T-helper 17 cell (primary cell): Measurements from ENCODE around the gene SP110. TPM values are rescaled to one million over a fixed set of nuclear protein-coding genes. Genes with fewer than 3 reads are reported as not detected.
A peak's percentile ranks its signal among the peaks of the same experiment; 100 is the strongest.
"Not testable (repeated sequence)": the region's sequence is repeated elsewhere in the genome, so short reads cannot be mapped to it uniquely, and the experiment has no call there.

ENCODE experiments used
- ATAC-seq: fragments of 150-1000 bp; cut with Tn5 transposase; 2 replicates; pipeline ENCODE4 v1.10.0; 2021; ENCODE audit warnings: mild to moderate bottlenecking, moderate library complexity
- DNase-seq, 3 donors: peaks; one replicate each; pipeline versions ENCODE4 v3.0.0 to v3.0.0-alpha.2; 2020 to 2021
- H3K9me3 ChIP-seq: one replicate; pipeline ENCODE4 v1.7.0; 2013; ENCODE audit warnings: low read length, mild to moderate bottlenecking; ENCODE audit not compliant: control insufficient read depth, poor library complexity, severe bottlenecking
- H3K27ac Mint-ChIP-seq: one replicate; pipeline ENCODE4 v1.8.0; 2022; ENCODE audit warnings: mild to moderate bottlenecking, moderate library complexity, mixed read lengths
- H3K27me3 Mint-ChIP-seq: one replicate; pipeline ENCODE4 v1.8.0; 2022; ENCODE audit warnings: mixed read lengths
- H3K36me3 Mint-ChIP-seq: one replicate; pipeline ENCODE4 v1.8.0; 2022; ENCODE audit warnings: low read depth, mixed read lengths
- H3K4me1 Mint-ChIP-seq: one replicate; pipeline ENCODE4 v1.8.0; 2022; ENCODE audit warnings: mild to moderate bottlenecking, mixed read lengths
- H3K4me3 Mint-ChIP-seq: one replicate; pipeline ENCODE4 v1.8.0; 2022; ENCODE audit warnings: mild to moderate bottlenecking, moderate library complexity, mixed read lengths
- total RNA-seq, 4 donors: library from RNA in 2 of 4; stranded (reverse) in 2 of 4; gene quantifications; one replicate each; pipeline ENCODE4 v1.2.3 and lab custom pipeline; 2022 to 2026

Gene SP110
- total RNA-seq, 2 donors from 2014 or later, result 72.5 to 77.1 TPM

DNA sequence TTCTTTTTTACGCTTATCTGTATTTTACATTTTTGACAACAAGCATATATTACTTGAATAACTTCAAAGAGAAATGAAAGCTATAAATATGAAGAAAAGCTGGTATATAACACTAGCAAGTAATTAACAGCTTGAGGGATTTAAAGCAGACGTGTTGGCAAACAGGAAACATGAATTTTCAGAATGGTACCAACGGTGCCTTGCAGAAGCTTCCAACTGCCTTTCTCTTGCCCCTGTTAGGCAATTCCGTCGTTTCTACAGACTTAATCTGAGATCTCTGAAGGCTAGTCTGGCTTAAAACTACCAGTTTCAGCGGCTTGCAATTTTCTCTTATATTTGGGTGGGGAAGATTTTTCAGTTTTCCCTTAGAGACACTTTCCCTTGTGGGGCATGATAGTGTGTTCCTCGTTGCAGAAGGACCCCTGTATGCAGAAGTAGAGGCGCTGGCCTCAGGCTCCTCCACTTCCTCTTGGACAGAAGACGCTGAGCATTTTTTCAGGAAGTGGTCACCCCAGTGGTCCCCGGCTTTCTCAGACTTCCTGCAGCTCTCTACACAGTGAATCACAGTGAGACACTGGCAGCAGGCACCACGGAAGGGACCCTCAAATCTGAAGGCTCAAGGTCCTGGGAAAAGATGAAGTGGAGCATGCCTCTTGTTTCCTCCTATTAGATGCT lies 94.9 kb downstream of the SP110 start:
- H3K9me3 ChIP-seq, result no peaks in the 10 kb centered on the region
- Mint-ChIP-seq H3K4me1 (peaks cover 6% of the 10 kb centered on the region), H3K27me3 (peaks cover 14% of the 10 kb centered on the region), H3K36me3 (no peaks in the 10 kb centered on the region), H3K4me3 (peak overlapping the region; percentile 52), H3K27ac (no peak overlapping the region)
- no peak for ATAC-seq
- no peak for DNase-seq

DNA sequence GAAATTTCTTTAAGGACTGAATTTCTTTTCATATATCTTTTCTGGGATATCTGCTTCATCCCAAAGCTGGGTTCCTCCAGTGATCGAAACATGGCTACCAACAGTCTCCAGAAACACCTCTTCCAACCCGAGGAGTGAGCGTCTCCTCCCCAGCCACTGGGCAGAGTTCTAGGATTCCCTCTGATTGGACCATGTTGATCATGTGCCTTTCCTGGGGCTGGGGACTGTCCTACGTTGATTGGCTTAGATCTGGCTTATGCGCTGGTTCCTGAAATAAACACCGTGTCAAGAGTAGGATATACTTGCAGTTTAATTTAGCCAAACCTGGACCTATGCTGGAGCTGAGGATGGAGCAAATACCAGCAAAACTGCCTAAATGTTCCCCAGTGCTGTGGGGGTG lies 95.5 kb downstream of the SP110 start:
- no peak for ATAC-seq
- Mint-ChIP-seq H3K36me3 (no peaks in the 10 kb centered on the region), H3K4me1 (peaks cover 6% of the 10 kb centered on the region), H3K27me3 (peaks cover 12% of the 10 kb centered on the region), H3K4me3 (peak overlapping the region; percentile 57), H3K27ac (no peak overlapping the region)
- no peaks in the 10 kb centered on the region for H3K9me3 ChIP-seq
- DNase-seq, result no peak

DNA sequence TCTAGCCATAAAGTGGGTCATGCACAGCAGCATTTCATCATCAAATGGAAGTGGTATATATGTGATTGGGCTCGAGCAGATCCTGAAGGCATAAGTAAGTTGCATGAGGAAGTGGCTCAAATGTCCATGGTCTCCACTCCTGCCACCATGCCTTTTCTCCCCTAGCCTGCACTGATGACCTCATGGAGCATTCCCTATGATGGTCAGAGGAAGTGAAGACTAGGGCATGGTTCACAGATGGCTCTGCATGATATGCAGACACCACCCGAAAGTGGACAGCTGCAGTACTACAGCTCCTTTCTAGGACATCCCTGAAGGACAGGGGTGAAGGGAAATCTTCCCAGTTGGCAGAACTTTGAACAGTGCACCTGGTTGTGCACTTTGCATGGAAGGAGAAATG lies 99.4 kb downstream of the SP110 start:
- not testable (repeated sequence) for H3K36me3 Mint-ChIP-seq, DNase-seq, ATAC-seq

DNA sequence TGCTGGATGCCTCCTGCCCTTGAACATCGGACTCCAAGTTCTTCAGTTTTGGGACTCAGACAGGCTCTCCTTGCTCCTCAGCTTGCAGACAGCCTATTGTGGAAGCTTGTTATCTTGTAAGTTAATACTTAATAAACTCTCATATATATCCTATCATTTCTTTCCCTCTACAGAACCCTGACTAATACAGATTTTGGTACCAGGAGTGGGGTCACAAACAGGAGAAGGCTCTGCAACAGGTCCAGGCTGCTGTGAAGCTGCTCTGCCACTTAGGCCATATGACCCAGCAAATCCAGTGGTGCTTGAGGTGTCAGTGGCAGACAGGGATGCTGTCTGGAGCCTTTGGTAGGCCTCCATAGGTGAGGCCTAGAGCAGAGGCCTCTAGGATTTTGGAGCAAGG lies 100.0 kb downstream of the SP110 start:
- H3K9me3 ChIP-seq, H3K4me3 Mint-ChIP-seq, H3K27ac Mint-ChIP-seq, H3K36me3 Mint-ChIP-seq, DNase-seq, ATAC-seq, H3K27me3 Mint-ChIP-seq, H3K4me1 Mint-ChIP-seq: not testable (repeated sequence)

More for the DNA sequence above, 99.4 kb downstream of the SP110 start:
- H3K9me3 ChIP-seq, H3K4me1 Mint-ChIP-seq, H3K27me3 Mint-ChIP-seq, H3K27ac Mint-ChIP-seq, H3K4me3 Mint-ChIP-seq: not testable (repeated sequence)

Other genes with a start within 250 kb of the SP110 start
- under 1 TPM in 1 of 2 donors, not detected in 1; 0.23 TPM for gene SLC16A14, start 151.1 kb downstream of the SP110 start, total RNA-seq
- 10 to 100 TPM; 67.2 to 68.2 TPM for gene SP140, start 5.8 kb upstream of the SP110 start, total RNA-seq
- gene SP140L, start 107.2 kb upstream of the SP110 start, total RNA-seq, result 10 to 100 TPM; 64.7 to 85.6 TPM
- gene SP100, start 196.2 kb upstream of the SP110 start, total RNA-seq, result 100 to 1,000 TPM; 220 to 246 TPM